Measurements from ENCODE around the gene PPP2R3B.
"Not testable (repeated sequence)": the region's sequence is repeated elsewhere in the genome, so short reads cannot be mapped to it uniquely, and the experiment has no call there.

PPP2R3B gene

DNA sequence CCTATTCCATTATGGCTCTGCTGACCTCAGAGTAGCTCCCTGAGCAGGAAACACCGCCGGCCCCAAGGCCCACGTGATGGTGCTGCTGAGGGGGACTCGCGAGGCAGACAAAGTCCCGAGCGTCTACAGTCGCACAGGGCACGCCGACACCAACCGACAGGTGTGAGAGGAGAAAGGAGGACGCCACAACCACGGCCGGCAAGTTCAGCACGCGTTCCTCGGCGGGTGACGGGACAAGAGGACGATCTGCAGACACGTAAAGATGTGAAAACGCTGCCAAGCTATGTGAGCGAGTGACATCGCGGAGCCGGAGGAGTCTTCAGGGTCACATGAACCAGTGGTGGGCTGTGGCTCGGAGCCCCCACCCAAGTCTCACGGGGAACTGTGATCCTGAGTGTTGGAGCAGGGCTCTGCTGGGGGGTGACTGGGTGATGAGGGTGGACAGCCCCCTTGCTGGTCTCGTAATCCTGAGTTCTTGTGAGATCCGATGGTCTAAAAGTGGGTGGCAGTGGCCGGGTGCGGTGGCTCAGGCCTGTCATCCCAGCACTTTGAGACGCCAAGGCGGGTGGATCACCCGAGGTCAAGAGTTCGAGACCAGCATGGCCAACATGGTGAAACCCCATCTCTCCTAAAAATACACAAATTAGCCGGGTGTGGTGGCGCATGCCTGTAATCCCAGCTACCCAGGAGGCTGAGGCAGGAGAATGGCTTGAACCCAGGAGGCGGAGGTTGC, 34.0 kb downstream of the PPP2R3B start:
- DNase-seq: no peak

DNA sequence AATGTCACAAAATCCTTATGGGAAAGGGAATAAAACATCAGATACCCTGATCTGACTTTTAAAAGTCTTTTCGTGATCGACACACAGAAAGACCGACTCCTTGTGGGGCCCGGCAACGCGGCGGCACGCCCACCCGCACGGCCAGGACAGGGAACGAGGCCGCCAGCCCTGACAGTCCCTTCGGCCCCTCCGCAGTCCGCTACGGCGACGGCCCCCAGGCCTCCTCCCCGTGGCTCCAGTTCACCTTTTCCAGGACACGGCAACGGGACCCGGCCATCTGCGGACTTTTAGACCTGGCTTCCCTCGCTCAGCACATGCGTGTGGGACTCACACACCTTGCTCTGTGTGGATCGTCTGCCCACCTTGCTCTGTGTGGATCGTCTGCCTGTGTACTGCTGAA, 34.5 kb downstream of the PPP2R3B start:
- no peak for DNase-seq

DNA sequence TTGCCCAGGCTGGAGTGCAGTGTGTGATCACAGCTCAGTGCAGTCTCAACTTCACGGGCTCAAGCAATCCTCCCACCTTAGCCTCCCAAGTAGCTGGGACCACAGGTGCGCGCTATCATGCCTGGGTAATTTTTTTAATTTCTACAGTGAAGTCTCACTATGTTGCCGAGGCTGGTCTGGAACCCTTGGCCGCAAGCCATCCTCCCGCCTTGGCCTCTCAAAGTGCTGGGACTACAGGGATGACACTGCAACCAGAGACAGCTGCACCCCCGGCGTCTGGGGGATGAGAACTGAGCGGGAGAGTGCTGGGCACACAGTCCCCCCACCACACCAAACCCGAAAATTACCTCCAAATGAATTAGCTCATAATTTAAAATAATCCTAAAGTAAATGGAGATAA, 35.0 kb downstream of the PPP2R3B start:
- DNase-seq: no peak

DNA sequence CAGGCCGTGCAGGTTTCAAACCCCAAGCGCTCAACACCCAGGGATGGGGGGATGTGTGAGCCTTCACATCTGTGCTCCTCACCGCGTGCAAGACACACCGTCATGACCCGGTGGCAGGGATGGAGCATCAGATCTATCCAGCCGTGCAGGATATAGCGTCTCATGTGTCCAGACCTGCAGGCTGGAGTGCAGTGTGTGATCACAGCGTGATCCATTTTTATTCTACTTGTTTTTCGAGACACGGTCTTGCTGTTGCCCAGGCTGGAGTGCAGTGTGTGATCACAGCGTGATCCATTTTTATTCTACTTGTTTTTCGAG, 35.4 kb downstream of the PPP2R3B start:
- not testable (repeated sequence) for DNase-seq

- no peak for DNase-seq
Measured at GRCh38 chrX:350534-351323, 36.0 kb downstream of the PPP2R3B start.

GRCh38 chrX:350148-350533, 36.6 kb downstream of the PPP2R3B start:
- no peak for DNase-seq

GRCh38 chrX:349702-350101, 37.0 kb downstream of the PPP2R3B start:
- no peak for DNase-seq

- no peak for DNase-seq
Measured at GRCh38 chrX:349196-349595, 37.5 kb downstream of the PPP2R3B start.

DNA sequence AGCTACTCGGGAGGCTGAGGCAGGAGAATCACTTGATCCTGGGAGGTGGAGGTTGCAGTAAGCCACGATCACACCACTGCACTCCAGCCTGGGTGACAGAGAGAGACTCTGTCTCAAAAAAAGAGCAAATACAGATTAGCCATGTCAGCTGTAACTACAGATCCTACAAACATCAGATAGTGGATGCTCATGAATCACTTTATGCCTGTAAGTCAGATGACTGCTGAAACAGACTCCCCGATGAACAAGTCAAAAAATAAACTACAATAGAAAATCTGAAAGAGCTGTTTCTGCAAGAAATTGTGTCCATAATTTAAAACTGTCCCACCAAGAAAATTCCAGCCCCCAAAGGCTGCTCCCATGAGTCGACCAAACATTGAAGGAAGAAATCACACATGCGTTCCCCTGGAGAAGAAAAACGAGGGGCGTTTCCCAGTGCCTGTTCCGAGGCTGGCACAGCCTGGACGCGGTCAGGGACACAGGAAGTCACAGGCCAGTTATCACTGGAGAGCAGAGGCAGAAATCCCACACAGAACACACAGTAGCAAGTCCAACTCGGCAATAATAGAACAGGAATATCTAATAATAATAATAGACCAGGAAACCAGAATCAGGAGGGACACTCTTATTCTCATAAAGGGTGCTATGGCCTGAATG, 38.1 kb downstream of the PPP2R3B start:
- no peak for DNase-seq

DNA sequence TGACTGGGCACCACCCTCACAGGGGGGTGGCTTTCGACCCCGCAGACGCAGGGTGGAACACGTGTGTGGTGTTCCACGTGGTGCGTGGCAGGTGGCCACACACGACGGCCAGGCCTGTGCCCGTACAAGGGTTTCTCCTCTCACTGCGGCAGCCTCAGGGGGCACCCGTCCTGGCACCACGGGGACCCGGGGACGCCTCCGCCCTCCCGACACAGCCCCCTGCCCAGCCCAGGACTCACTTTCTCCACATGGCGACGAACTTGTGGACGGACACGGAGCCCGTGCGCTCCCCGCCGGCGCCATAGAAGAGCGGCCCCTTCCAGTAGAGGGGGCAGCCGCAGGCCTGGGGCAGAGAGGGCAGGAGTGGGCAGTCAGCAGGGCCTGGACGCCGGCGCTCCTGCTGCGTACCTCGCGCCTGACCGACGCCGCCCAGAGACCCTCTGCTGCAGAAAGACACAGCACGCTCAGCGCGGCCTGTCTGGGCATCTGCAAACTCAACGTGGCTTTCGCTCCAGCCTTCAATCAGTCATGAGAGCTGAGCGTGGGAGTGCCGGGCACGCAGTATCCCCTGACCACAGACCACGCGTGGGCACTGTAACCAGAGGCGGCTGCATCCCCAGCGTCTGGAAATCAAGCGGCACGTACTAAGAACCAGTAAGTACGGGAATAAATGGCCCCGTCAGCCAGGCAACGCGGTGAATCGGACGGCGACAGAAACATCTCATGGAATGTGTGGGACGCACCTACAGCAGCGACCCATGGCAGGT, 39.2 kb downstream of the PPP2R3B start:
- no peak for DNase-seq

DNA sequence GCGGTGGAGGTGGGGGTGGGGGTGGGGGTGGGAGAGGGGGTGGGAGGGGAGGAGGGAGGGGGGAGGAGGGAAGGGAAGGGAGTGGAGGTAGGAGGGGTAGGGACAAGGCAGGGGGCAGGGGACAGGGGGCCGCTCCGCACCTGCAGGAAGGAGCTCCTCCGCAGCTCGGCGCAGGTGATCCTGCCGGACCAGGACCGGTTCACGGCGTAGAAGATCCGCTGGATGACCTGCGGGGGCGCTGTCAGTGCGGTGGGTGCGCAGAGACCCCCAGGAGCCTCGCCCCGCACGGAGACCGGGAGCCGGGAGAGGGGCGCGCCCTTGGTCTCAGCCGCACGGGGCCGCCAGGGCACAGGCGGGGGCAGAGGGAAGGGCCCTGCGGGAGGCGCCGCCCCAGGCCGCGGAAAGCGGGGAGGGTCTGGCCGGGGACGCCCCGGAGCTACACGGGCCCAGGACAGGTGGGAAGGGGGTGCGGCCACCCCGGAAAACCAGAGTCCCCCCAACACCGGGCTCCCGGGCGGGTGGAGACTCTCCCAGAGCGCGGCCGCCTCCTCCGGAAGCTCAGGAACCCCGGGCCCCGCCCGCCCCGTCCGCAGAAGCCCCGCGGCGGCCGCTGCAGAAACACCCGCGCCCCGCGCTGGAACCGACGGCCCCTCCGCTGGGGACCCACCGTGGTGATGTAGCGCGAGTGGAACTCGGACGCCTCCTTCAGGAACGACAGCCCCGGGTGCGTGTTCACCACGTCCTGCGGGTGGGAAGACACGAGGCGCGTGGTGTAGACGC, 40.5 kb downstream of the PPP2R3B start:
- no peak for DNase-seq

DNA sequence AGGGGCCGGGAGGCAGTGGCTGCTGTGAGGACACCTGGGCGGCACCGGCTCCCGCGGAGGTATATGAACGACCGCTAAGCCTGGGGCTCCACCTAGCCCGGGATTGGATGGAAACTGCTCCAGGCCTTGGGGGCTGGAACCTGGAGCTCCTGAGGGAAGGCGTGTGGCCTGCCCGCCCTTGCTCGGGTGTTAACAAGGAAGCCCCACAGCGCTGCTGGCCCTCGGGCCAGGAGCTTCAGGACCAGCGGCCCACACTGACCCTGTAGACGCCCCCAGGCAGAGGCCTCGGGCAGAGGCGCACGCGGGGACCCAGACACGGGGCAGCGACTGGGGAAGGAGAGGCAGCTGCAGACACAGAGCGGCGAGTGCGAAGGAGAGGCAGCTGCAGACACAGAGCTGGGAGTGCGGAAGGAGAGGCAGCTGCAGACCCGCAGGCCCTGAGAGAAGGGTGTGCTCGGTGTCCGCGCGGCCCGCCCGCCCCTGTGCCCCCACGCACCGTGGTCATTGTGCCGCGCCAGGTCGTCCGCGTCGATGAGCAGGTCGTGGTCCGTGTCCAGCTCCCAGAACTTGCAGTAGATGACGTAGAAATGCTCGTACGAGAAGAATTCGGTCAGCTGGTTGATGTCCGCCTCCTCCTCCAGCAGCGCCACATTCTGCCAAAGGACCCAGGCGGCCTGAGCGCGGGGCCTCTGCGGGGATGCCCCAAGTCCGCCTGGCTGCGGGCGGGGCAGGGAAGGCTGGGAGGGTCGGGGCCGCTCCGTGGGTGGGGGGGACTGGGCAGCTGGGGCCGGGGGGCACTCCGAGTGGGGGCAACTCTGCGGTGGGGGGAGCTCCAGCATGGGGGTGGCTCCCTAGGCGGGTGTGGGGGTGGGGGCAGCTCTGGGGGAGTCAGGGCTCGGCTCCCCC, 41.4 kb downstream of the PPP2R3B start:
- no peak for DNase-seq

- no peak for DNase-seq
Measured at GRCh38 chrX:344371-344901, 42.3 kb downstream of the PPP2R3B start.

DNA sequence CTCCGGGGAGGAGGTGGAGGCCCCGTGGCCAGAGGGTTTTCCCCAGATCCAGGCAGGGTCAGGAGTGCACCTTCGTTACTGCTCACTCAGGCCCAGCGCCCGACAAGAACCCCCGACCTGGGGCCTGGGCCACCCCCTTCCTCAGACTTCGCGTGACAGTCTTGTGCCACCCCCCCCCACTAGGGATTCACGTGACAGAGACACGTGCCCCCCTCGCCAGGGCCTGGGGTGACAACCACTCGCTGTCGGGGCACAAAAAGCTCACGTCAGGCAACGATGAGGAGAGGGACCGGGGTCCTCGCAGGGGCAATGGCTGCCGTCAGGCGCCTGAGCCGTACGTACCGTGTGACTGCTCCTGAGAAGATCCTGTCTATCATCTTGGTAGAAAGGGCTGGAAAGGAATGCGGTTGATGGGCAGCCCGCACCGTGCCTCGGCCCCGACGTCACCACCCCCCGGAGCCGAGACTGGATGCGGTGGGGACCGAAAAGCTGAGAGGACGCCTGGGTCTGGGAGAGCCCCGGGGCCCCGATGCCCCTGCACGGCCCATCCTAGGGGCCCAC, 45.1 kb downstream of the PPP2R3B start:
- DNase-seq: no peak

GRCh38 chrX:340641-341423, 45.9 kb downstream of the PPP2R3B start:
- DNase-seq: no peak

DNA sequence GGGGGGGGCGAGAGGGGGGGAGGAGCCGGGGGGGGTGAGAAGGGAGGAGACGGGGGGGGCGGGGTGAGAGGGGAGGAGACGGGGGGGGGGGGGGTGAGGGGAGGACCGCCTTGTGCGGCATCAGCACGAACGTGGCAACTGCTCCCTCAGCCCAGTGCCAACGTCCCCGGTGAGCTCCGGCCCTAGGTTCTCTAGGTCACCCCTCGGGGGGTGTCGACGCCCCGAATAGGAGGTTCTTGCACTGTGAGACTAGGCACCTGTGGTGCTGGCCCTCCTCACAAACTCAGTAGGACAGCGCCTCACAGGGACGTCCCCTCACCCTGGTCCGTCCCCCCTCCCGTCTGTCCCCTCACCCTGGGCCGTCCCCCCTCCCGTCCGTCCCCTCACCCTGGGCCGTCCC, 46.6 kb downstream of the PPP2R3B start:
- no peak for DNase-seq

DNA sequence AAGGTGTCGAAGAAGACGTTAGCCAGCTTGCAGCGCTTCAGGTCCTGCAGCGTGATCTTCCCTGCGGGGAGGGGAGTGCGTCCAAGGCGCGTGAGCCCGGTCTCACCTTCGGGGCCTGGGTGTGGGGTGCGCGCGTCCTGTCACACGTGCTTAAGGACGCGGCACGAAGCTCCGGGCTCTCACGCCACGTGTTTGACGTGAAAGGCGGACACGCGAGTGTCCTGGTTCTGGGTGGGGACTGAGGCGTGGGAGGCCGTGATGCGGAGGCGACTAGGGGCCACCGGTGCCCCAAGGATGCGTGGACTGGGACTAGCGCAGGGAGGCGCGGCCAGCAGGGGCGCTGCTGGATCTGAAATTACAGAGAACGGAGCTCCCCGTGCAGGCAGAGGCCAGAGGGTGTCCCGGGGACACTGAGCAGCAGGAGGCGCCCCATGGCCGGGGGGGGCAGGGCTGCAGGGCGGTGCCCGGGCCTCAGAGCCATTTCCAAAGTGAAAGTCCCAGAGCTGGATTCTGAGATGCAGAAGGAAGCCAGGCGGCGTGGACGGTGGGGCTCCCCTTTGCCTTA, 47.8 kb downstream of the PPP2R3B start:
- DNase-seq: no peak

DNA sequence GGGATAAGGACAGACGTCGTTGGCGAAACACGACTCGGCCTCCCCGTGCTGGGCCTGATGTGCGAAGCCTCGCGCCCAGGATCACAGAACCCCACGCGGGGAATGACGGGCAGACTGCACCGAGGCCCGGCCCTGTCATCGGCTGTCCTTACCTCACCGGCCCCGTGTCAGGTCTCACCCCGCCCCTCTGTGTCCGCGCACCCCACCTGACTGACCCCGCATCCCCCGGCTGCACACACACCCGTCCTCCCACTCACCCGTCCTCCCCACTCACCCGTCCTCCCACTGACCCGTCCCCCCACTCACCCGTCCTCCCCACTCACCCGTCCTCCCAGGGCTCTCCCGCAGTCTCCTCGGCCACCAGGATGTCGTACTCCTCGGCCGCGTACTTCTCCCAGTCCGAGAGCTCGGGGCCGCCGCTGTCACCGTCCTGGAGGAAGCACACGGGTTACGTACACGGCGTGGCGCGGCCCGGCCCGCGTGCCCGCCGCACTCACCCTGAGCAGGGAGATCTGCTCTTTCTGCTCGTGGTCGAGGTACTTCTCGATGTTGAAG, 48.3 kb downstream of the PPP2R3B start:
- DNase-seq: no peak

- DNase-seq: no peak
Measured at GRCh38 chrX:337331-337831, 49.3 kb downstream of the PPP2R3B start.

Measured in CD4-positive, alpha-beta T cell treated with Interleukin-10 for 1 hour (primary cell).